Stimulated activated CD8-positive, alpha-beta memory T cell treated with anti-CD3 and anti-CD28 coated beads, Interleukin-4, amount 100 ng/mL, for 1 hour (primary cell): ENCODE measurements around the gene UCN3.

Experiments
- DNase-seq, 2 donors: peaks; one replicate each; pipeline ENCODE4 v3.0.0-alpha.2; 2020; ENCODE audit warnings: low read depth in 2 of 2, low spot score in 1 of 2

UCN3 gene, protein sequence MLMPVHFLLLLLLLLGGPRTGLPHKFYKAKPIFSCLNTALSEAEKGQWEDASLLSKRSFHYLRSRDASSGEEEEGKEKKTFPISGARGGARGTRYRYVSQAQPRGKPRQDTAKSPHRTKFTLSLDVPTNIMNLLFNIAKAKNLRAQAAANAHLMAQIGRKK

DNA sequence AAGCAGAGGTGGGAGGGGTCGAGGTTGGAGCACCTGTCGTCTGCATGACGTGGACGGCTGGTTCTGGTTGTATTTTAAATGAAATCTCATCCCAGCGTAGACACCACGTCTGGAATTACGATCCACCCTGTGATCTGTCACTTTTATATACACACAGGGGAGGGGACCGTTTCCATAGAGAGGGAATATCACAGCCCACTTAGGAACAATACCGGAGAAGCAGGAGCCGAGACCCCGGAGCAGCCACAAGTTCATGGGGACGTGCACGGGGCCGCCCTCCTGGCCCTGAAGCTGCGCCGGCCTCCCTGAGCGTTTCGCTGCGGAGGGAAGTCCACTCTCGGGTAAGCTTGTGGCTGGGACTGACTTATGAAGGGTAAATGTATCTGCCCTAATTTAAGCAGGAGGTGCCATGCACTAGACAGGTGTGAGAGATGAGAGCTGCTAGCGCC is at the start of gene UCN3:
UCN3 (plus strand) TSS at position 77 of the 449 bp plus-strand sequence. CDS start 8,755 bp downstream, outside the sequence.
- DNase-seq: no peak

DNA sequence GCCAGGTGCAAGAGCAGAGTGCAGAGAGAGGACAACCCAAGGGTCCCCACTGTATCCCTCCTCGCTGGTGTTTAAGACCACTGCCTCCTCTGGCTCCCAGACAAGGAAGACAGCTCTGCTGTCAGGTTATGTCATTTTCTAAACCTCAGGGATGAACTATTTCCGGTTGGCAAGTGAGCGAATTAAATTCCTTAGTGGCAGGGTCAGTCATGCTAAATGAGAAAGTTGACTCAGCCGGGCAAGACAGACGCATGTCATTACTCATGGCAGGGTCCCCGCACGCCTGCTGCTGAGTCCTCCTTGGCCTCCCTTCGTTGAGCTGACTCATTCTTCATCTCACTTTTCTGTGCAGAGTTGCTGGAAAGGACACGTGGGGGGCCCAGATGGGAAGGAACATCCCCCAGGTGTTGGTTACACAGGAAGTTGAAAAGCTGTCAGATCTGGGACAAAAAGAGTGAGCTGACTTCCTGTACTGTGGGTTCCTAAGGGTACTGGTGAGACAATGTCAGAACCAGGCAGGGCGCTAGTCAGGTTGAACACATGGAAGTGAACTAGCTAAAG is 47.1 kb upstream of the UCN3 start:
- peak in 1 of 2 donors; percentile 34 for DNase-seq

- DNase-seq: no peak
These were observed 46.6 kb upstream of the UCN3 start for GRCh38 chr10:5318148-5318547.

GRCh38 chr10:5319863-5320262 is 44.9 kb upstream of the UCN3 start:
- no peak for DNase-seq

- DNase-seq: no peak
These were observed 43.5 kb upstream of the UCN3 start for GRCh38 chr10:5321273-5321672.

DNA sequence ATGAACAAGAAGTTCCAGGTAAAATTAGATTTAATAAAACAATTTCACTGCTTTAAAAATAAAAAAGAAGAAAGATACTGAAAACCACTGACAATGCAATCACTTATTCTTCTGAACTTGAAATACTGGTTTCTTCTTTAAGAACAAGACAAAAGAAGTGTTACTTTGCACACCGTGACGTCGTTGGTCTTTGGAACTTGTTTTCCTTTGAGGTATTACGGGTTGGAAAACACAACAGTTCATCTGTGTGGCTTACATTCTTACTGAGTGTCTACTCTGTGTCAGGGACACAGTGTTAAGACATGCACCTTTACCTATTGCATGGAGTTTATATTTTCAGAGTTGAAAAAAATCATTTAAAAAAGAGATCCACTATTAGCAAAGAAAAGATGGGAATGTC is 41.3 kb upstream of the UCN3 start:
- no peak for DNase-seq

DNA sequence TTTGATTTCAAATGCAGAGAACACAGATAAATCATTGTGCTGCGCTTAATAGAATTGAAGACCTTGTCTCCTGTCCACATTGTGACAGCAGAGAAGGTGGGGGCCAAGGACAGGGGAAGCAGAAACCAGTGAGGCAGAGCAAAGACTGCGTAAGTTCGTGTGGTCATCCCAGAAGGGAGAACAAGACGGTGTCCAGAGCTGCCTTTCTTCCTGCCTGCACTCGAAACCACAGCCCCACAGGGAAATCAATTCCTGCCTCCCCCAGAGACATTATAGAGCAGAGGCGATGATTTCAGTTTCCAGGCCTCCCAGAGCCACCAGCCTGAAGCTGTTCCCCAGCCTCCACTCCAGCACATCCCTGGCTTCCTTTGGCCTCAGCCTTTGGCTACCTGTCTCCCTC is 39.7 kb upstream of the UCN3 start:
- DNase-seq: no peak

GRCh38 chr10:5334196-5334880 is 30.4 kb upstream of the UCN3 start:
- no peak for DNase-seq

DNA sequence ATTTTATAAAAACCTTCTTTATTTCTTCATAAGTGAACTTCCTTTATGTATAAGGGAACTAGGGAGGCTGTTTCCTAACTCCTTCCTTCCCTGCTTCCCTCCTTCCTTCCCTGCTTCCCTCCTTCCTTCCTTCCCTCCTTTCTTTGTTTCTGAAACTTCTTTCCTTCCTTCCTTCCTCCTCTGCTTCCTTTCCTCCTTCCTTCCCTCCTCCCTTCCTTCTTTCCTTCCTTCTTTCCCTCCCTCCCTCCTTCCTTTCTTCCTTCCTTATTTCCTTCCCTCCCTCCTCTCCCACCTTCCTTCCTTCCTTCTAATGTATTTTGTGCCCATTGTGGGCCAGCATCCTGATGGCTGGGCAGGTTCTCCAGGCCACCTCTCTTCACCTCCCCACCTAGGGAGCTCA is 26.8 kb upstream of the UCN3 start:
- no peak for DNase-seq

DNA sequence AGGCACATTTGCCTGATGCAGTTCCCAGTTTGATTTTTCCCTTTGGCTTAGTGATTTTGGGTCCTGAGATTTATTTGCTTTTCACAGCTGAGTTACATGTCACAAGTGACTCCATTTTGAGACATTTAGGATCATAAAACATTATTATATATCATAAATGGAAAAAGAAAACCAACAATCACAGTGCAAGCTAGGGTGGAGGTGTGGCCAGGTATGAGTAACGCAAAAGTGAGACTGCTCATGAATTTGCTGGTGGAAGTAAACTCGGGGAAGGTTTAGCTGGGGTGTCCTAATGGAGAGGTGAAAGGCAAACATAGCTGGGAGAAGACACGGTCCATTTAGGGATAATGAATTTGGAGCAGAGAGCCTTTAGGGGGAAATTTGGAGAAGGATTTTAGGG is 21.7 kb upstream of the UCN3 start:
- no peak for DNase-seq

- no peak for DNase-seq
These were observed 21.2 kb upstream of the UCN3 start for GRCh38 chr10:5343561-5343960.

DNA sequence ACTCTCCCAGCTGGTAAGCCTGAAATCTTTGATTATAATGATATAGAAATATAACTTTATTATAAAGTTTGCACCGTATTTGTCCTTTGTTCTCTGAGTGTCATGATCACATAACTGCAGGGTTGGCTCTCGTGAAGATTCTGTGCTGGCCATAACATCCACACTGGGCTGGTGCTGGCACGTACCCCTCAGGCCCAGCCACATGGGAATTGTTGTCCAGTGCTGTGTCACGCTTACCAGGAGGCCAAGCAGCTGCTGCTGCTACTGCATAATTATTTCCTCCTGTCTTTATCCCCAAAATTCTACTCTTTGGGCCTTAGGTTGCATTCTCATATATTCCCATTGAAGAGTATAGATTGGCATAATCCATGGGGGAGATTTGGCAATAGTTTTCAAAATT is 20.8 kb upstream of the UCN3 start:
- no peak for DNase-seq

- DNase-seq: no peak
These were observed 20.0 kb upstream of the UCN3 start for GRCh38 chr10:5344746-5345145.

DNA sequence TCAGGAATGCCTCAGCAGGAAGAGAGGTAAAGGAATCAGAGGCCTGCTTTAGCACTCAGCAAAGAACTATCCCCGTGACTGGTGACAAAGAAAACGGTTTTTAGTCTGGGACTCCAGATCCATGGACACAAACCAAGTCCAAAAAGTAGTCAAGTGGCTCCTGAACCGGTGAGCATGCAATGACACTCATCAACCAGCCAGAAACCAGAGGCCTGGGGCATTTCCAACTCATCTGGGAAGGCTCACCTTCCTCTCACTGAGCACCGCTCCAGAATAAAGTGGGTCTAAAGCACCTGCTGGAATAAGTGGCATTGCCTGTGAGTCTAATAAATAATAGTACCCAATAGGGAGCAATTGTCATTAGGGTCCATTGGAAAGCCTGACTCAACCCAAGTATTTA is 17.9 kb upstream of the UCN3 start:
- no peak for DNase-seq

DNA sequence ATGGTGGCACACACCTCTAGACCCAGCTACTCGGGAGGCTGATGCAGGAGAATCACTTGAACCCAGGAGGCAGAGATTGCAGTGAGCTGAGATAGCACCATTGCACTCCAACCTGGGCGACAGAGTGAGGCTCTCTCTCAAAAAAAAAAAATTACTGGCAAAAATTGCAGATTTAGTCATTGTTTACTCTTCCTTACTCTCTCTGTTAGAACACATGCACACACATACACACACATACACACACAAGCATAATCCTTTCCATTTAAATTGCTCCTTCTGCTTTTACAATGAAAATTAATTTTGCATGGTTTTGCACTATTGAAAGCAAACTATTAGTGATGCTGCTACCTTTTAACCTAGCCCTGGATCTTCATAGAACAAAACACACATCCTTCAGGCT is 15.4 kb upstream of the UCN3 start:
- no peak for DNase-seq

GRCh38 chr10:5354068-5354467 is 10.7 kb upstream of the UCN3 start:
- DNase-seq: no peak

DNA sequence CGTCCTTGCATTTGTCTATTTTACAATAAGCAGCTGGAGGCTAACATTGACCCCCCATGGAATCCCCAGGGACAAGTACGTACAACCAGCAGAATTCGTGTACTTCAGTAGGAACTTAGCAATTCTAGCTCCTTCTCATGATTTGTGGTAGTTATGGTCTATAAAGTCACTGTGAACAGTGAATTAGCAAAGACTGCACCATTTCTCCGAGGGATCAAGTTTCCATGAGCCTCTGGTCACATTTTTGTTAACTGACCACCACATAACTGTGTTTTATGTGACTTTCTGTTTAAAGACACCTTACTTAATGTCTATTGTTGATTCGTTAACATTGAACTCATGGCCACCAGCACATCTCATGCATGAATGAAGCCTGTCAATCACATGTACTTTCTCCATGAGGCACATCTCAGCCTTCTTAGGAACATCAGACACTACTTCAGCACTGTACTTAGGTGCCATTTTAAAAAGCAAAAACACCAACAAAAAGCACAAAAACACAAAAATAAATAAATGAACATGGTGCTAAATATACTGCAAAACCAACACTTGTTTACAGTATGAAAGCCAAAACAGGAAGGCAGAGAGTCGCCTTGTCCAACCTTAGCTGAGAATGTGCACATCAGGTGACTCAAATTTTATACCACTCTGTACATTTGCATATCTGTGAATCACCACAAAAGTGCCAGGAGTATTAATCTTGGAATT is 9.0 kb upstream of the UCN3 start:
- no peak for DNase-seq

DNA sequence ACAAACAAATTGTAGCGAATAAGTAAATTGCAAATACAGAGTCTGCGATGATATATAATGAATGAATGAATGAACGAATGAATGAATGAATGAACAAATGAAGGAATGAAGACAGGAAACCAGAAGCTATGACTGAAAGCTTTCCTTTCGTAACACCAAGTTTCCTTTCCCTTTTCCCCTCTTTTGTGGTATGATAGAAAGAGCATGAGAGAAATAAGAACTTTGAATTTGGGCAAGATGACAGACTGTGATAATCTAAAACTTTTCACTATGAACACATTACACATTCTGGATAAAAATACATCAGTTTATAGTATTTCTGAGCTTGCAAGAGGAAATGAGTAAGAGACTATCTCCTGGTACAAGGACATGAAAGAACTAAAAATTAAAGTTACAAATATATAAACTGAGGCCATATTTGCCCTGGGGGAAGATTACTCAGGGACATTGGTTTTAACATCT is 8.4 kb upstream of the UCN3 start:
- DNase-seq: no peak

DNA sequence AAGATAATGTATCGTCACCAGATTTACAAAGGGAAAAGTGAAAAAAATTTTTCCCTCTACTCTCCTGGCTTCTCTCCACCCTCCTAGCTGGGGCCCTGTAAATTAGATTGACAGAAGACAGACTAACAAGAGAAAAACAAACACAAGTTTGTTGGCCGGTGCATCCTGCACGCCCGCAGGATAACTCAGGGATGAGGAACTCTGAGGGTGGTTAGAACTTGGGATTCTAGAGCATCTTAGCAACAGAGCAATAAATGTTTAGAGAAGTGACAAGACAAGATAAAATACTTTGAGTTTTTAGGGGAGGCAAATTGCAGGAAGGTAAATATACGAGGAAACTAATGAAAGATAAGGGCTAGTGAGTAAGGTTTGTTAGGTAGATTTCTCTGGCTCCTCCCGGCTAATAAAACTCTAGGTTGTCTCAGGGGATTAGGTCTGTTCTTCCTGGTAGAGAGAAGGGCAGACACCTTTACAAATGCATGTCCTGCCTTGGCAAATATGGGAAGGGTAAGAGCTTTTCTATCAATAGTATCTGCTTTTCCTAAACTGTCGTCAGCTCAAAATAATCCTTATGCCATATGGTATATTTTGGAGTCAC is 4.3 kb upstream of the UCN3 start:
- DNase-seq: no peak

DNA sequence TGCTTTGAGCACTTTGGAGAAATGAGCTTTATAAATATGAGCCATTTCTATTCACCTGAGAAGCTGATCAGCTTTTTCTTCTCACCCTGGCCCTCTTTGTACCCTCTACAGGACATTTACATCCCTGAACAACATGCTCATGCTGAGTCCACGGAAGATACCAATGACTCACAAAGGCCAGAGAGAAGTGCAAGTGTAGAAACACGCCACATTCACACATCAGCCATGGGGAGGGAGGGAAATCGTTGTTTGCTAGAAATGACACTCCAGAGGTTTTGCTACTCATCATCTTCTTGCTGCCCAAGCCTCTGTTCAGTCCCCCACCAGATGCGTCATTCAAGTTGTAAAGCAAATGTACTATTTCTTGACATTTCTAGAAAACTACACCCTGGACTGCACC is 2.8 kb upstream of the UCN3 start:
- DNase-seq: no peak

- no peak for DNase-seq
These were observed 1.9 kb upstream of the UCN3 start for GRCh38 chr10:5362873-5363272.

DNA sequence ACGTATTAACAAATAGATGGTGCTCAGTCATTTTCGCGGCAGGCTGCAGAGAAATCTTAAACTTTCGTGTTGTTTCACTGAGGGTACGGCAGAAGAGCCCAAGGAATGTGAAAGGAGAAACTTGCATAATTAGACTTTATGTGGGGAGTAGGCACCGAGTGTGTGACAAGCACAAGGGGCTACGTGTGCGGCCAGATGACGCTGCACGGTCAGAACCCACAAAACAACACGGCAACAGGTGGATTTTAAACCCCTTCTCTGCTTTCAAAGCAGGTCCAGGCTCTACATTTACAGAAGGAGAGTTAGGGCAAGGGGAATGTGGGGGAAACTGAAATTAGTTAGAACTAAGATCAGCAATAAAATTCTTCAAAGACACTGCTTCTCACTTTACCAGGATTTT is 392 bp upstream of the UCN3 start:
- DNase-seq: no peak
